NOMO-1 treated with dmso at 0.1 percent for 144 hours (cell line): ENCODE measurements around the gene RFPL3.
"Not testable (repeated sequence)": the region's sequence is repeated elsewhere in the genome, so short reads cannot be mapped to it uniquely, and the experiment has no call there.

Source experiments
- DNase-seq: peaks from one replicate; lab custom pipeline; 2025; ENCODE audit not compliant: unreplicated experiment; lab: John Stamatoyannopoulos, UW

RFPL3 gene

DNA sequence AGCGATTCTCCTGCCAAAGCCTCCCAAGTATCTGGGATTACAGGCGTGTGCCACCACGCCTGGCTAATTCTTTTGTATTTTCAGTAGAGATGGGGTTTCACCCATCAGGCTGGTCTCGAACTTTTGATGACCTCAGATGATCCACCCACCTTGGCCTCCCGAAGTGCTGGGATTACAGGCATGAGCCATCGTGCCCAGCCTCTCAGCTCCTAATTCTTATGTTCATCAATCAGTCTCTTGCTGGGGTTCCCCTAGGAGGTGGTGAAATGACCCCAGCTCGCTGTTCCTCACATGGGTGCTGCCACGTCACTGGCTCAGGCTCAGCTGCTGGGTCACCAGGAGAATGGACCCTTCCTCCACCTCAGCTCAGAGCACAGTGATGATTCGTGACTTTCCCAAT lies at the start of gene RFPL3:
Gene RFPL3, plus strand, starts transcription at position 301 of the 400 bp plus-strand sequence. CDS start 205 bp downstream, outside the sequence.
- DNase-seq, result not testable (repeated sequence)

DNA sequence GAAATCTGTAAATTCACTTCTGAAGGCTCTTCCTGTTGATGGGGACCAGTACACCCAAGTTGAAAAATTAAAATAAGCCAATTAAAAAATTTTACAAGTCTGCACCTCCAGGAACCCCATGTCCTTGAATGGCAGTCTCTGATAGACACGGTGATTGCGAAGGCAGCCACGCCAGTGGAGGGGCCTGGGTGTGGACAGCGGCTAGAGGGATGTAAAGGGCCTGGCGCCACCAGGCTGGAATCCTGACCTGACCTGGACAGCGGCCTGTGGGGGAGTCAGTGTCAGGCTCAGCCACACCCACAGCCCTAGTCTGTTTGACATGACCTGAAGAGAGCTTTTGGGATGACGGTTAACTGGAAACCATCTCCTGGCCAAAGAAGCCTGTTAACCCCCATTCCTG lies 49.5 kb upstream of the RFPL3 start:
- no peak for DNase-seq

DNA sequence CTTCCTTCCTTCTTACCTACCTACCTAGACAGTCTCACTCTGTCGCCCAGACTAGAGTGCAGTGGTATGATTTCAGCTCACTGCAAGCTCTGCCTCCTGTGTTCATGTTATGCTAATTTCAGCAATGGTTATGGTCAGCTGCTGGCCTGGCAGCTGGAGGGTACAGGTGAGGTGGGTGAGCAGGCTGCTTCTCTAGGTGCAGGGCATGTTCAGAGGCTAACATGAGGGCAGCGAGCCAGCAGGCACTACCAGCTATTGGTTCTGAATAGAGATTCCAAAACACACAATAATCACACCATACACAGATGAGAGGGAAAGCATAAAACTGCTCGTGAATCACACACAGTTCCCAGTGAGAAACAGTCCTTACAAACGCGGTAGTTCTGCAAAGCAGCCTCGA lies 48.7 kb upstream of the RFPL3 start:
- no peak for DNase-seq

DNA sequence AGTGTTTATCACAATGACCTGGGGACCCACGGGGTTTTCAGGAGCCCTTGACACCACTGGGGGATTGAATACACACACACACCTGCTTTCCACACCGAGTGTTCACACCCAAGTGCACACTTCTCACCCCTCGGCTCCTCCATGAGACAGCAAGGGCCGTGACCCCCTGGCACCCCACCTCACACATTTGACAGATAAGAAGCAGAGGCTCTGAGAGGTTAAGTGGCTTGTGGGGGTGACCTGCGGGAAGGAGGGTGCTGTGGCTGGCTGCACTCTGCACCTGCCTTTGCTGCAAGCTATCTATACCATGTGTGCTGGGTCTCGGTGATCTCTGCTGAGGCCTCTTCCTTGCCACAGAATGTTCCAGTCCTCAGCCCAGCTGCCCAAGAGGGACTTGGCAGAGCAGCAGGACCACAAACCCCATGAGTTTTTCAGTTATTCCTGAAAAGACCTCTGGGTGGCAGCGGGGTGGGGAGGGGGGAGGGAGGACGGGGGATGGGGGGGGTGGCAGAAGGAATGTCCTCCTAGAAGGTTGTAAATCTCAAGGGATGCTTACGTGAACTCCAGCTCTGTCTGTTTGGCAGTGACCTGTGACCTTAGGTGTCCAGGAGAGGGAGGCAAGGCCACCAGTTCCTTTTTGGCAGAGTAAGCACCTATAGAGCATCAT lies 47.9 kb upstream of the RFPL3 start:
- no peak for DNase-seq

DNA sequence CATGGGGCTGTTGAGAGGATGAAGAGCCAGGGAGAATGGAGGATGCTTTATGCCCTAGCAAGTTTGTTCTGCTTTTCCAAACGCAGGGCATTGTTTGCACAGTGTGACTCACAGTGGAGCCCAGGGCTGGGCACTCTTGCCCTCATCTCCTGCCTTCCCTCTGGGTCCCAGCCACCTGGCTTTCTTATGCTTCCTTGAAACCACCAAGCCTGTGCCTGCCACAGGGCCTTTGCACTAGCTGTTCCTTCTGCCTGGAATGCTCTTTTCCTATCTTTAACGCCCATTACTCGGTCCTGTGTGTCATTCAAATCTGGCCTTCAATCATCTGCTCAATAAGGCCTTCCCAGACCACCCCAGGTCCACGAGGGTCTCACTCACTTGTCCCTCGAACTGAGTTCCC lies 46.9 kb upstream of the RFPL3 start:
- DNase-seq, result no peak

DNA sequence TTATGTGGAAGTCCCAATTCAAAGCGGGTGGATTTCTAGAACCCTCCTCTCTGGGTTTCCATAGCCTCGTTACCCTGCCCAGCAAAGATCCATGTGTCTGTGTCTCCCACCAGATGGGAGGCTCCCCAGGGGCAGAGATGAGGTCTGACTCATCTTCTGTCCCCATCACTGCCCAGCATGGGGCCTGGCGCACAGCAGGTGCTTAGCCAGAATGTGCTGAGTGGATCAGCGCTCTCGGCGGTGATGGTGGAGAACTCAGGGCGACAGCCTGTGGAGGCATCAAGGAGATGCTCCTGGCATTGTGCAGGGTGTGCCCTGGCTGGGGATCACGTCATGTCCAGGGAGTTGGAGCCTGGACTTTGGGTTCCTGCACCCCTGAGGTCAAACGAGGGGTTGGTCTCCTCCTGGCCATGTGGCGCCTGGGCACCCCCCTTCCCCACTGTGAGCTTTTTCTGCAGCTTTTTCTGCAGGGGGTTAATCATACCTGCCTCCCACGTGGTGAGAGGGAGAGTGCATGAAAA lies 46.1 kb upstream of the RFPL3 start:
- no peak for DNase-seq

DNA sequence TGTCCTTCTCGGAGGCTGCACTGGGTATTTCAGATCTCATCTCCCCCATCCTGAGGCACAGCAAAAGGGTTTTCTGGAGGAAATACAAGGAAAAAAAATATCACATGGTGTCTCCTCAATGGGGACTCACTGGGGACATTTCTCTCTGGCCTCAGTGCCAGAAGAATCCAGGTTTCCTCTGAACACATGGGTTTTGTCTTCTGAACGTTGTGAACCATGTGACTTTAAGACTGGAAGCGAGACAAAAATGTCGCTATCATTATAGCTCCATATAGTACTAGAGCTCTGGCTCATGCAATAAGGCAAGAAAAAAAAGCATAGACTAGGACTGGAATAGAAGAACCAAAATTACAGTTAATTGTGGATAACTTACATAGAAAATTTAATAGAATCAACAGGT lies 44.9 kb upstream of the RFPL3 start:
- no peak for DNase-seq

DNA sequence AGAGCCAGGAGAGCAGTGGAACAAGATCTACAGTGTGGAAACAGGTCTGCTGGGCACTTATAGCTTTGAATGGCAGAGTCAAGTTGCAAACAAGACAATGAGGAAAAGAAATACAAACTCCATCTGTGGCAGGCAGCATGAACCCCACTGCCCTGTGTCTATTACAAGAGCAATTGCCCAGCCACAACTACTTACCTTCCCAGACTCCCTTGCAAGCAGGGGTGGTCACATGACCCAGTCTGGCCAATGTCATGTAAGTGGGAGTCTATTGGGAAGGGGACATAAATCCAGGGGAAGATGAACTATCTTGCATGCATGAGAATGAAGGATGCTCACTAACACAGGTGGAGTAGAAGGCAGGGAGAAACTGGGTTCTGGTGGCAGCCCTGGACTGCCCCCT lies 44.1 kb upstream of the RFPL3 start:
- no peak for DNase-seq

DNA sequence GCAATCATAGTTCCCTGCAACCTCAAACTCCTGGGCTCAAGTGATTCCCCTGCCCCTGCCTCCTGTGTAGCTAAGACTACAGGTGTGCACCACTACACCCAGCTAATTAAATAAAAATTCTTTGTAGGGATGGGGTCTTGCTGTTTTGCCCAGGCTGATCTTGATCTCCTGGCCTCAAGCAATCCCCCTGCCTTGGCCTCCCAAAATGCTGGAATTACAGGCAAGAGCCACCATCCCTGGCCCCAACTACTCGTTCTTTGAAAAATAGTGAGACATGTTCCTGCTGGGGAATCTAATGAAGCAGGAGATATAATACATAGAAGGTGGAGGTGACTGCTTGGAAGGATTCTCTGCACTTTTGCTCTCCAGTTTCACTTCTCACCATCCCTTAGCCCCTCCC lies 40.1 kb upstream of the RFPL3 start:
- DNase-seq, result no peak

DNA sequence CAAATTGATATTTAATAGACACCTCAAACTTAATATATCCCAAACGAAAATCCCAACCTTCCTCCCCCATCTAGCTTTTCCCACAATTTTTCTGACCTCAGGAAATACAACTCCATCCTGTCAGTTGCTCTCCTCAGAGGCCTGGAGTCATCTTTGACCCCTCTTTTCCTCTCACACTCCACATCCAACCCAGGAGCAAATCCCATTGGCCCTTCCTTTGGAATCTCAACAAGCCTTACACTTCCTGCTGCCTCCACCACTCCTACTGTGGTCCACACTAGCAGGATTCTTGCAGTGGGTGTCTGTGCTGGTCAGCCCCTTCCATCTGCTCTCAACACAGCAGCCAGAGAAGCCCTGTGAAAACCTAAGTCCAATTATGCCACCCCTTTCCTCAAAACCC lies 39.3 kb upstream of the RFPL3 start:
- DNase-seq, result no peak

DNA sequence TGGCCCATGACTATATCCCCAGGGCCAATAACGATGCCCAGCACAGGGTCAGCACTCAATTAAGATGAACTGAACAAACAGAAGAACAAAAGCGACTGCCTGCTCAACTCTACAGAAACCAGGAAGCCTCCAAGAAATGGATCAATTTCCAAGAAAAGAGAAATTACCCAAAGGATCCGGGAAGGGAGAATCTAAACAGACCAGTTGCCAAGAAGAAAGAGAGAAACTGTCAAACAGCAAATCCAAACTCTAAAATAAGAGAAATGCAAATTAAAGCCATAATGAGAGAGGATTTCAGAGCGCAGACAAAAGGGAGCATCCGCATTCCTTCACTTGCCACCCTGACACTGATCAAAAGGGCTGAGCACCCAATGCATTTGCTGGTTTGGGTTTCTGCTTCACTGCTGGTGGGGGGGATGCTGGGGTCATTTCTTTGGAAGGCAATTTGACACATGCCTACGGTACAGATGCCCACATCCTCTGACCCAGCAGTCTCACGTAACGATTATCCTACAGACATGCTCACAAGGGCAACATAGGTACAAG lies 37.7 kb upstream of the RFPL3 start:
- DNase-seq, result no peak

DNA sequence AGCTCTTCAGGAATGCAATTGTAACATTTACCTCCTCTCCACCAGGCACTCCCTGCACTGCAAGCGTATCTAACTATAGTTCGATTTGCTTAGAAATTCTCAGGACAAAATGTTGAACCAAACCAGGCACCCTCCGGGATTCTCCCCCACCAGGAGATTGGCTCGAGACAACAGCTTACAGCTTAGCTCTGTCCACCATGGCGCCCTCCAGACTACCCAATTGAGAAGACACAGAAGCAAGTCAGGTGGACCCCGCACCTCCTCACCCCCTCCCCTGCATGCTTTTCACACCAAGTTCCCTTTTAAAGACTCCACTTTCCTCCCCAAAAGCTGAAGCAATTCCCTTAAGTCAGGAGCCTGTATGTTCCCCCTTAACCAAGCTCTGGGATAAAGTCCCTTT lies 34.7 kb upstream of the RFPL3 start:
- DNase-seq, result no peak

DNA sequence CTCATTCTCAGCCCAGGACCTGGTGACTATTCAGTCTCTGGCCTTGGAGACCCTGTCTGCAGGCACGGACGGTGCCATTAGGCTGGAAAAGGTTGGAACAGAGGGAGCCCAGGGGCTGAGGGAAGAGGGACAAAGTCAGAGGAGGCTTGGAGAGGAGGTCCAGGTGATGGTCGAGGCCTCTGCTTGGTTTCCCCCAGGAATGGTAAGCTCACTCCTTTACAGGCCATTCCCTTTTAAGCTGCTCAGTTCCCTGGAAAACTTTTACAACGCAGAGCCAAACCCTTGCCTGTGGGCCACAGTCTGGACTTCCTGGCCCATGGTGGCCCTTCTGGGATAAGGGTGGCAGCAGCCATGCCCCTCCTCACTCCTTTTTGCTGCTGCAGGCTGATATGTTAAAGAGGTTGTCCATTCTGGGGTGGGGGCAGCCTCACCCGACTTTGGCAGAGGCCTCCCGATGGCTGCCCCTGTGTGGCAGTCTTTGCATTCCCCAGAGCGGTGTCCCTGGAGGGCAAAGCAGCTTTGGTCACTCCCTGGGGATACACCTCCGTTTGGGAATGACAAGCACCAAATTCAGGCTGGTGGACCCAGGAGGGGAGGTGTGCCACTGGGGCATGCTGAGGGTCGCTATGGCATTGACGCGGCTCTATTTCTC lies 34.0 kb upstream of the RFPL3 start:
- no peak for DNase-seq

DNA sequence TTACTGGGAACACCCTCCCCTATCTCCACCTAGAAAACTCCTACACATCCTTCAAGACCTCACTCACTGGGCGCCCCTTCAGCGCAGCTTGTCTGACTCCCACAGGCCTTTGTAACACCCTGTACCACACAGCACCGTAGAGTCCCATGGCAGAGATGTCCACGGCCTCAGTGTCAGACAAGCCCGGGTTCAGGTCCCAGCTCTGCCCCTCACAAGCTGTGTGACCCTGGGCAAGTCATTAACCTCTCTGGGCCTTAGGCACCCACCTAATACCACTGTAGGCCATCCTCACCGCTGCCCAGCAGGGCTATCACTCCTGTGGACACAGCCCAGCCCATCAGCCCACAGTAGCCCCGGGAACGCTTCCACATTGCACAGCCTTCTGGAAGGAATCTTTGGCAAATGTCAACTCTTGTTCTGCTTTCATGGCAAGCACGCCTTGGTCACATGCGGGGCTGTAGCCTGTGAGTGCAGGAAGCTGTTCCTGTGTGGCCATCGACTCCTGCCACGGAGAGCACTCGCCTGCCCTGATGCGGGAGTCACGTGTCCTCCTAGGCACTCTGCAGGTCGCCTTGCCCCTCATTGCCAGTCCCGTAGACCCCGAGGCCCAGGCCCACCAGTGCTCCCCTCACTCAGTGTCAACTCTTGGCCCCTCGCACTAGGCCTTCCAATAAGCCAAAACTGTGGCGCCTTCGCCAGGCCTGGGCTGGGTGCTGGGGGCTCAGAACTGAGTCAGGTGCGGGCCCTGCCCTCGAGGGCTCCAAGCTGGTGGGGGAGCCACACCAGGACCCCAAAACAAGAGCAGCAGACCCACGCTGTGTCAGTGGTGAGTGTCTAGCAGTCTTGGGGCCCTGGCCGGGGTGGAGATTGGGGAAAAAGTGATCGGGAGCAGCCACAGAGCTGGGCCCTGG lies 32.9 kb upstream of the RFPL3 start:
- DNase-seq, result no peak

DNA sequence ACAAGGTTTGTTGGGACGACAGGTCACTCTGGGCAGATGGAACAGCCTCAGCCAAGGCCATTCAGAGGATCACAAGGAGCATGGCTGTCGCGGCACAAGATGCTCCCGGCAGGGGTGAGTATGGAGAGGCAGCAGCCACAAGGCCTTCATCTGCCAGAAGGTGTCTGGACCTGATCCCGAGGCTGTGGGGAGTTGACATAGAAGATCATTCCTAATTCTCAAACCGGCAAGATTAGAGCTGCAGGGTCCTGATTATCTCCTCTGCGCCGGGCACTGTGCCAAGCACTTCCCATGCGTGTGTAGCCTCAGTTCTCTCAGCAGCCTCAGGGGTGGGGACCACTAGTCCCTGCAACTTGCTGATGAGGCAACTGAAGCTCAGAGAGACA lies 32.3 kb upstream of the RFPL3 start:
- DNase-seq, result no peak

DNA sequence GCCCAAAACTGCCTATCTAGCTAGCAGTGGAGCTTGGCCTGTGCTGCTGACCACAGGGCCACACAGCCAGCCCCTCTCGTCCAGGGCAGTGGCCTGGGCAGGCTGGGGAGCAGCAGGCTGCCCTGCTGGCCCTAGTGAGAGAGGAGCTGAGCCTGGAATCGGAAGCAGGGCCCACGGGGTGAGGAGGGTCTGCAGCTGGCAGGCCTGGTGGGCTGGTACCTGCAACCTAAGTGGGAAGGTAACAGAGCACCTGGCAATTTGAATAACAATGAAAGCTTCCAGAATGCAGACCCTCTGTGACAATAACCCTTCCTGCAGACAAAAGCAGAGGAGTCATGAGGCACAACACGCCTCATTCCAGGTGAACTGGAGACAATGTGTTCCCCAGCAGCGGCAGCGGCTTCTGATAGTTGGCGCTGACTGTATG lies 31.8 kb upstream of the RFPL3 start:
- no peak for DNase-seq

DNA sequence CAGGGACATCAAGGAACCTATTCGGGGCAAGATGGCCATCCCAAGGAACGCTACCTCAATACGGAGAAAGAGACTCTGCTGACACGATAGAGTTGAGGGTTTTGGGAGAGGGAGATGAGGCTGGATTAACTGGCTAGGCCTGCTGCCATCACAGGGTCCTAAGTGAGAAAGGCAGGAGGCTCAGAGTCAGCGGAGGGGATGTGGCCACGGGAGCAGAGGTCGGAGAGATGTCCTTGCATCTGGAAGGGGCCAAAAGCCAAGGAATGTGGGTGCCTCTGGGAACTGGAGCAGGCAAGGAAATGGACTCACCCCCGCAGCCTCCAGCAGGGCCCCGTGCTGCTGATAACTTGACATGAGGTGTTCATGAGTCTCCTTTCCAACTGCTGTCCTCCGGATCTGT lies 31.0 kb upstream of the RFPL3 start:
- DNase-seq, result no peak

DNA sequence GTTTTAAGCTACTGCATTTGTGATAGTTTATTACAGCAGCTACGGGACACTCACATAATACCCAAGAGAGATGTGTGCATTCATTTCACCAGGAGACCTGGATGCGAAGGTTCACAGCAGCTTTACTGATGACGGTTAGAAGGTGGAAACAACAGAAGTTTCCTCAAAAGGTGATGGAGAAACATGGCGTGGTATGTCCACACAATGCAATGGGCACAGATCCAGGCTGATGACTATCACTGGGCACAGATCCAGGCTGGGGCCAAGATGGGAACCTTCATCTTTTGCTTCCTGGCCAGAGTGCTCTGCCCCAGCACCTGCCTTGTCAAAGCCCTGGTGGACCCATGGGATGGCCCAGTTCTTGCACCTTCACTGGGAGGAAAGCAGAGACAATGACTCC lies 30.6 kb upstream of the RFPL3 start:
- DNase-seq, result no peak

DNA sequence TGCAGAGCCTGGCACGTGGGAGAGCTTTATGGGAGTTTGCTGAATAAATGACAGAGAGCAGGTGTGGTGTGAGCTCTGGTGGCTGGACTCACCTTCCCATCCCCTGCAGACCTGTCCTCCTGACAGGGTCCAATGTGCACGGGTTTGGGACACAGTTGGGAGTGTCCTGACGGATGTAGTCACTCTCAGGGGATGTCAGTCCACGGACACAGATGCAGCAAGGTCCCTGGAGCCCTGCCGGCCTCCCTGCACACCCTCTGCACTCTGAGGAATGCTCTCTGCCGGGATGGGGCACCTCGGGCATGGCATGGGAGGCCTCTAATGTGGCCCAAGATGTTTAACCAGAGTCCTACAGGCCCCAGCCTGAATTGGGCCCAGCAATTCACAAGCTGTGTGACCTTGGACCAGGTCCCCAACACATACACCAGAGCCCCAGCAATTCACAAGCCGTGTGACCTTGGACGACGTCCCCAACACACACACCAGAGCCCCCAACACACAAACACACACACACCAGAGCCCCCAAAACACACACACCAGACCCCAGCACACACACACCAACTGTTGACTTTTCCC lies 30.0 kb upstream of the RFPL3 start:
- no peak for DNase-seq

DNA sequence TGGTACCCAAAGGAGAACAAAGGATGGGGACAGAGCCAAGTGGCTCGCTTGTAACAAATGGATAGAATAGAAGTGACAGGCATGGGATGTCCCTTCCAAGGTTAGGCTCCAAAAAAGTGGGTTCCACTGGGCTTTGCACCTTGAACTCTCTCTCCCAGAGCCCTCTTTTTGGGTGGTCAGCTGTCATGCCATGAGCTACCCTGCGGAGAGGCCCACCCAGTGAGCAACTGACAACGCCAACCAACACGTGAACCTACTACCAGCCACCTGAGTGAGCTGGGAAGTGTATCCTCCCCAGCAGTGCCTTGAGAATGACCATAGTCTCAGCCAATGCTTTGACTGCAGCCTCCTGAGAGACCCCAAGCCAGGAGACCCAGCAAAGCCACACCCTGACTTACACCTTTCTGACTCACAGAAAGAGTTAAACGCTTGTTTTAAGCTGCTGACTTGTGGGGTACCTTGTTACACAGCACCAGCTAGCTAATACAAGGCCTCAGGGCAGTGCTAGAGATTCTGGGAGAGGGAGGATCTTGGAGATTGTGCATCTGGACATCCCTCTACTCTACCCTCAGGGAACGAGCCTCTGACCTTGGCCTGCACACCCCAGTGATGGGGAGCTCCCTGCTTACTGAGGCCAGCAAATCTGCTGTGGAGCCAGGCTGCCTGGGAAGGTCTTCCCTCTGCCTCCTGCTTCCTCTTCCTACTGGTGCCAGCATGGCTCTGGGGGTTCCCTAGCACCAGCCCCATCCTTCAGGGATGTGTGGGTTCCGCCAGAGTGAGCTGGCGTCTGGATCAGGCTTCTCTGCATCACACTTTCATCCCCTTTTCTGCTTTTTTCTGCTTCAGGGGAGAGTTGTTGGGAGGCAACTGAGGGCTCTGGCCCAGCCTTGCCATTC lies 29.1 kb upstream of the RFPL3 start:
- DNase-seq, result no peak
